ENCODE data around the gene RRP8.

GRCh38 chr11:6568191-6568918, 35.1 kb downstream of the RRP8 start:
- TF ChIP-seq POLR2A (IDR thresholded peaks at IDR 0.05) (no peak), CTCF (IDR thresholded peaks at IDR 0.05) (no peak)

Data from lower leg skin (tissue), 3 donors.